Glomerular endothelial cell (primary cell): ENCODE data around the gene GNG11. TPM values are rescaled to one million over a fixed set of nuclear protein-coding genes. Genes with fewer than 3 reads are reported as not detected.
"Not testable (repeated sequence)": the region's sequence is repeated elsewhere in the genome, so short reads cannot be mapped to it uniquely, and the experiment has no call there.

Experiments used
- DNase-seq: peaks from one replicate; pipeline ENCODE4 v3.0.0-alpha.2; 2011; ENCODE audit warnings: low read depth, low spot score; ENCODE audit errors: extremely low read depth
- total RNA-seq: library from RNA; depleted of rRNA; stranded (reverse); fragments of >200 nt; gene quantifications from 2 replicates; pipeline ENCODE4 v1.2.3, GENCODE V29; 2015

GNG11 gene
- total RNA-seq, 1 donor from 2014 or later: 318 TPM

GRCh38 chr7:93911242-93911641 is 10.3 kb upstream of the GNG11 start:
- not testable (repeated sequence) for DNase-seq

GRCh38 chr7:93911661-93912060 is 9.9 kb upstream of the GNG11 start:
- not testable (repeated sequence) for DNase-seq

GRCh38 chr7:93913197-93913596 is 8.3 kb upstream of the GNG11 start:
- no peak for DNase-seq

- DNase-seq: no peak
These were observed 6.9 kb upstream of the GNG11 start for GRCh38 chr7:93914581-93915066.

- DNase-seq: not testable (repeated sequence)
These were observed 6.2 kb upstream of the GNG11 start for GRCh38 chr7:93915206-93915842.

- not testable (repeated sequence) for DNase-seq
These were observed 5.6 kb upstream of the GNG11 start for GRCh38 chr7:93915888-93916287.

GRCh38 chr7:93916315-93916714 is 5.2 kb upstream of the GNG11 start:
- DNase-seq: not testable (repeated sequence)

- DNase-seq: no peak
These were observed 896 bp upstream of the GNG11 start for GRCh38 chr7:93920496-93921182.

GRCh38 chr7:93921186-93921585 is 349 bp upstream of the GNG11 start:
- no peak for DNase-seq

- no peak for DNase-seq
These were observed 1.8 kb downstream of the GNG11 start for GRCh38 chr7:93923296-93923695.

- no peak for DNase-seq
These were observed 2.4 kb downstream of the GNG11 start for GRCh38 chr7:93923942-93924341.

- no peak for DNase-seq
These were observed 5.3 kb downstream of the GNG11 start for GRCh38 chr7:93926800-93927199.

GRCh38 chr7:93927585-93927984 is 6.0 kb downstream of the GNG11 start:
- DNase-seq: no peak

GRCh38 chr7:93931655-93932054 is 10.1 kb downstream of the GNG11 start:
- DNase-seq: no peak

GRCh38 chr7:93933156-93933555 is 11.6 kb downstream of the GNG11 start:
- DNase-seq: no peak

- DNase-seq: no peak
These were observed 13.6 kb downstream of the GNG11 start for GRCh38 chr7:93935102-93935501.

GRCh38 chr7:93937818-93938217 is 16.3 kb downstream of the GNG11 start:
- DNase-seq: no peak

- no peak for DNase-seq
These were observed 16.8 kb downstream of the GNG11 start for GRCh38 chr7:93938293-93938692.

GRCh38 chr7:93941945-93942344 is 20.4 kb downstream of the GNG11 start:
- no peak for DNase-seq

GRCh38 chr7:93943816-93944540 is 22.4 kb downstream of the GNG11 start:
- no peak for DNase-seq

GRCh38 chr7:93944673-93945072 is 23.1 kb downstream of the GNG11 start:
- DNase-seq: no peak

- no peak for DNase-seq
These were observed 23.5 kb downstream of the GNG11 start for GRCh38 chr7:93945083-93945482.
